Choroid plexus epithelial cell (primary cell): ENCODE results near the gene MIA.

Experiments used
- DNase-seq: peaks from one replicate; pipeline ENCODE4 v3.0.0-alpha.2; 2010; ENCODE audit warnings: low read depth
- H3K4me3 ChIP-seq: 2 replicates; pipeline ENCODE4 v1.5.1; 2011; ENCODE audit warnings: low read depth, mild to moderate bottlenecking, control low read depth, low read length, moderate library complexity
- TF ChIP-seq, protein P1 (sequence below): conservative IDR thresholded peaks from 2 replicates; pipeline ENCODE4 v1.5.1; 2011; ENCODE audit warnings: low read depth, mild to moderate bottlenecking, control low read depth, inconsistent platforms, low read length, moderate library complexity

Gene MIA

DNA sequence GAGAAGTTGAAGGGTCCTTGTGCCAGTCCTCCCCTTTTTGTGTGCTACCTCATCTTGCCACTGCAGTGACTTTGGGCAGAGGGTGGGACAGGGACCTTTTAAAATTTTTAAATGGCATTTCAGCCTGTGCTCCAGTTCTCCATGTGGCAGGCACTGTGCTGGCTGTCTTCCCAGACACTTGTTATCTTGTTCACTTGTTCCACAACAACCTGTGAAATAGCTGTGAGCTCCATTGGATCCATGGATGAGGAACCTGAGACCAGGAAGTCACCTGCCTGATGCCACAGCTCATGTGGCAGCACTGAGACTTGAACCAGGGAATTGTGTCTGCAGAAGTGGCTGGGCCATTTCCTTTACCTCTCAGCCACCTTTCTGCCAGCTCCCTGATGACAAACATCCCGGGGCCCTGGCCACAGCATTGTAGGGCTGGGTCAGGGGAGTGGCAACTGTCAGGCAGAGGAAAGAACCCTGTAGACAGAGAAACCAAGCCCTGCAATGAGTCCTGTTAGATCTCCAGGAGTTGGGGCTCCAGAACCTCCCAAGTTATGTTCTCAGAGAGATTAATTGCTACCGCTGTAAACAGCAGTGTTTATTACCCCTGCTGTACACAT lies 30.0 kb downstream of the MIA start:
- DNase-seq: no peak
- TF ChIP-seq, protein P1, sequence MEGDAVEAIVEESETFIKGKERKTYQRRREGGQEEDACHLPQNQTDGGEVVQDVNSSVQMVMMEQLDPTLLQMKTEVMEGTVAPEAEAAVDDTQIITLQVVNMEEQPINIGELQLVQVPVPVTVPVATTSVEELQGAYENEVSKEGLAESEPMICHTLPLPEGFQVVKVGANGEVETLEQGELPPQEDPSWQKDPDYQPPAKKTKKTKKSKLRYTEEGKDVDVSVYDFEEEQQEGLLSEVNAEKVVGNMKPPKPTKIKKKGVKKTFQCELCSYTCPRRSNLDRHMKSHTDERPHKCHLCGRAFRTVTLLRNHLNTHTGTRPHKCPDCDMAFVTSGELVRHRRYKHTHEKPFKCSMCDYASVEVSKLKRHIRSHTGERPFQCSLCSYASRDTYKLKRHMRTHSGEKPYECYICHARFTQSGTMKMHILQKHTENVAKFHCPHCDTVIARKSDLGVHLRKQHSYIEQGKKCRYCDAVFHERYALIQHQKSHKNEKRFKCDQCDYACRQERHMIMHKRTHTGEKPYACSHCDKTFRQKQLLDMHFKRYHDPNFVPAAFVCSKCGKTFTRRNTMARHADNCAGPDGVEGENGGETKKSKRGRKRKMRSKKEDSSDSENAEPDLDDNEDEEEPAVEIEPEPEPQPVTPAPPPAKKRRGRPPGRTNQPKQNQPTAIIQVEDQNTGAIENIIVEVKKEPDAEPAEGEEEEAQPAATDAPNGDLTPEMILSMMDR: no peak
- no peak overlapping the region for H3K4me3 ChIP-seq

DNA sequence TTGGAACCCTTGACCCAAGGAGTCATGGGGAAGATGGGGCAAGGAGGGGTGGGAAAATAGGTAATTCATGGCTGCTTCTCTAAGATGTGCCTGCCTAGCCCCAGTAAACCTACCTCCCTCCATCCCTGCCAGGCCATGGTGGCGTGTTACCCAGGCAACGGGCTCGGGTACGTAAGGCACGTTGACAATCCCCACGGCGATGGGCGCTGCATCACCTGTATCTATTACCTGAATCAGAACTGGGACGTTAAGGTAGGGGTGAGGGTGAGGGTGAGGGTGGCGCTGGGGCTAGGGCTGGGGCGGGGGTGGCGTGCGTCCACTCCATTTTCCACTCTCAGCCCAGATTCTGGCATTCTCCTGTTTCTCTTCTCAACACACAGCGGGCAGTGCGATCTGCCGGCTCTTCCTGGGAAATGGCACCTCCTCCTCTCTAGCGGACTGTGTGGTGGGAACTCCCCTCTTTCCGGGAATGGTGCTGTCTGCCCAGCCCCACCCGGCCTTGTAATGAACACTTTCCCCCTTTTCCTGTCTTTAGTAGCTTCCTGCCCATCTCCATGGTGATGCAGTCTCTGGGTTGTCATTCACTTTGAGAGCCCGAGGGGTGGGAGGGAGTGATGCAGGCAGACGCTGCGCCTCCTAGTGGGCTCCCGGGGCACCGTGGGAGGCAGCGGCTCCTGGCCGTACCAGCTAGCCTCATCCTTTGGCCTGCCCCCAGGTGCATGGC lies 31.3 kb downstream of the MIA start:
- peak overlapping the region; percentile 22 for H3K4me3 ChIP-seq
- DNase-seq: peak; percentile 99
- TF ChIP-seq, protein P1: peak; percentile 93

DNA sequence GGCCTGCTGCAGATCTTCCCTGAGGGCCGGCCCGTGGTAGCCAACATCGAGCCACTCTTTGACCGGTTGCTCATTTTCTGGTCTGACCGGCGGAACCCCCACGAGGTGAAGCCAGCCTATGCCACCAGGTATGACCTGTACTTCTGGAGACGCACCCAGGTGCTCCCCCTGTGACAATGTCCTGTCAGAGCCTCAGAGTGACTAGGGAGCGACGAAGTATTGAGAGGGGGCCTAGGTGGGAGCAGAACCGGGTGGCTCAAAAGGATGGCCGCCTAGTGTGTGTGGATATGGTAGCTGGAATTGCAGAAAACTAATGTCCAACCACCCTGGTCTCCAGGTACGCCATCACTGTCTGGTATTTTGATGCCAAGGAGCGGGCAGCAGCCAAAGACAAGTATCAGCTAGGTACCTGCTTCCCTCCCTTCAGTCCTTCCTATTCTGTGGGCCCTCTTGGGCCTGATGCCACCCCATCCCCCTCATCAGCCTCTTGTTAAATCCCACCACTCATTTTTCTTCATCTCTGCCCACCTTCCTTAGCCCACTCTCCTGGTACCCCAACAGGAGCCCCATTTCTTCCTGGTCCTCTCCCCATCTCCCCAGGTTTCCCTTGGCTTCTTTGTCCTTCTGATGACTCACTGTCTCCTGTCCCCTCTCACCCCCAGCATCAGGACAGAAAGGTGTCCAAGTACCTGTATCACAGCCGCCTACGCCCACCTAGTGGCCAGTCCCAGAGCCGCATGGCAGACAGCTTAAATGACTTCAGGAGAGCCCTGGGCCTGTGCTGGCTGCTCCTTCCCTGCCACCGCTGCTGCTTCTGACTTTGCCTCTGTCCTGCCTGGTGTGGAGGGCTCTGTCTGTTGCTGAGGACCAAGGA lies 32.1 kb downstream of the MIA start:
- peak; percentile 35 for DNase-seq
- H3K4me3 ChIP-seq: no peak overlapping the region
- TF ChIP-seq, protein P1: peak; percentile 45

DNA sequence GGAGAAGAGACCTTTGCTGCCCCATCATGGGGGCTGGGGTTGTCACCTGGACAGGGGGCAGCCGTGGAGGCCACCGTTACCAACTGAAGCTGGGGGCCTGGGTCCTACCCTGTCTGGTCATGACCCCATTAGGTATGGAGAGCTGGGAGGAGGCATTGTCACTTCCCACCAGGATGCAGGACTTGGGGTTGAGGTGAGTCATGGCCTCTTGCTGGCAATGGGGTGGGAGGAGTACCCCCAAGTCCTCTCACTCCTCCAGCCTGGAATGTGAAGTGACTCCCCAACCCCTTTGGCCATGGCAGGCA lies 32.7 kb downstream of the MIA start:
- TF ChIP-seq, protein P1: no peak
- no peak for DNase-seq
- no peak overlapping the region for H3K4me3 ChIP-seq

DNA sequence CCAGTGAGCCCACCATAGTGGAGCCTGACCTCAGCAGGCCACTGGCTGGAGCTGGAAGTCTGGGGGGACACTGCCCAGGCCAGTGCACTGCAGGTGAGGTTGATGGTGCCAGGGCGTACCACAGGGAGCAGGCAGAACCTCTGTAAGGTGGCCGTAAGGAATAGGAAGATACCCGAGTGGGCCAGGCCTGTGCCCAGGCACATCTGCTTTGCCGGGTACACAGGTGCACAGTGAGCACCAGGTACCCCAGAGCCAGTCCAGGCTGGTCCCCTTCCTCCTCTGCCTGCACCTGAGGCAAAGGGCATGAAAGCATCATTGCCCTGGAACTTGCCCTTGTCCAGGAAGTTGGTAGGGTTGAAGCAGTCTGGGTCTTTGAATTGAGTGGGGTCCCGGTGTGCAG lies 33.2 kb downstream of the MIA start:
- H3K4me3 ChIP-seq: no peak overlapping the region
- no peak for DNase-seq
- TF ChIP-seq, protein P1: no peak

DNA sequence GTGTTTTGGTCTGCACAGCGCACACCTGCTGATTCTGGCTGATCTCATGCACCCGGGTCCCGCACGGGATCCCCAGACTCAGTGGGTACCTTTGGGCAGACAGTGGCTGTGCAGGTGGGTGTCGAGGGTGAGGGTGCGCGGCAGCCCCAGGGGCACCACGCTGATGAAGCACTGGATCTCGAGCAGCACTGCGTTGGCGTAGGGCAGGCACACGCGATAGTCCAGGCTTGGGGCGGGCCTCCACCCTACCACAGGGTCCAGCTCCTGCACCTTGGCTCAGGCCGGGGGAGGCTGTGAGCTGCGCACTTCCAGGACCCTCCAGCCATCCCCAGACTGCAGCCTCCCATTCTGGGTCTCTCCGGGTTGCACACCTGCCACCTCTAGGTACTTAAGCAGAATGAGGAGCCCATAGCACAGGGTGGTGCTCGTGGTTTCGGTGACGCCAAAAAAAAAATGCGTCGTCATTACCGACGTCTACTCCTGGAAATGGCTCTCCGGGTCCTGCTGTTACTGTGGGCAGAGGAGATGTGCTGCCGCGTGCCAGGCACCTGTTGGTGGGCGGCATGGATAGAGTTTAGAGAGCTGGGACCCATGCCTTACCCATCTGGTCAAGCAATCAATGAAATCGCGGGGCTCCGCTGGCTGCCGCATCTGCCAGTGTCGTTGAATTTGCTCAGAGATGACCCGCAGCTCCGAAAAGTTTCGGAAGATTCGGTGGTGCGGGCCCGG lies 34.2 kb downstream of the MIA start:
- no peak overlapping the region for H3K4me3 ChIP-seq
- TF ChIP-seq, protein P1: no peak
- no peak for DNase-seq
